WTC11 (cell line): ENCODE data around the gene ESRP2.

Experiments
- CREB1 ChIP-seq: sonication (generic); formaldehyde crosslinking; IDR thresholded peaks from 2 replicates; pipeline ENCODE4 v1.8.0; 2023; ENCODE audit warnings: mild to moderate bottlenecking, missing genetic modification reagents
- MYBL2 ChIP-seq: sonication (generic); formaldehyde crosslinking; IDR thresholded peaks from 2 replicates; pipeline ENCODE4 v1.8.1; 2023; ENCODE audit warnings: mild to moderate bottlenecking, moderate library complexity, missing genetic modification reagents
- NFYB ChIP-seq: sonication (generic); formaldehyde crosslinking; conservative IDR thresholded peaks from 2 replicates; pipeline ENCODE4 v1.8.0; 2022; ENCODE audit warnings: low read depth, missing genetic modification reagents
- SP1 ChIP-seq: sonication (generic); formaldehyde crosslinking; conservative IDR thresholded peaks from 2 replicates; pipeline ENCODE4 v1.8.1; 2022; ENCODE audit warnings: missing genetic modification reagents
- ZNF121 ChIP-seq: sonication (generic); formaldehyde crosslinking; IDR thresholded peaks from 2 replicates; pipeline ENCODE4 v1.8.0; 2023; ENCODE audit warnings: missing genetic modification reagents
- ZNF671 ChIP-seq: fragments of 250-450 bp; sonication (Bioruptor Pico); IDR thresholded peaks from 2 replicates; pipeline ENCODE4 v1.8.0; 2021; ENCODE audit warnings: mild to moderate bottlenecking
- TF ChIP-seq, protein P1 (sequence below): fragments of 200-600 bp; IDR thresholded peaks from 2 replicates; pipeline ENCODE4 v1.8.0; 2022; ENCODE audit warnings: antibody characterized with exemption
- TF ChIP-seq, protein P2 (sequence below): sonication (generic); formaldehyde crosslinking; IDR thresholded peaks from 2 replicates; pipeline ENCODE4 v1.8.0; 2022; ENCODE audit warnings: mild to moderate bottlenecking, missing genetic modification reagents
- TF ChIP-seq, protein P3 (sequence below): sonication (generic); formaldehyde crosslinking; IDR thresholded peaks from 2 replicates; pipeline ENCODE4 v1.8.1; 2022; ENCODE audit warnings: low read depth, mild to moderate bottlenecking, moderate library complexity, missing genetic modification reagents, borderline replicate concordance
- TF ChIP-seq, protein P4 (sequence below): sonication (generic); formaldehyde crosslinking; IDR thresholded peaks from 2 replicates; pipeline ENCODE4 v1.8.0; 2023; ENCODE audit warnings: mild to moderate bottlenecking, missing genetic modification reagents
- TF ChIP-seq, protein P5 (sequence below): sonication (generic); formaldehyde crosslinking; IDR thresholded peaks from 2 replicates; pipeline ENCODE4 v1.8.1; 2023; ENCODE audit warnings: mild to moderate bottlenecking, missing genetic modification reagents, moderate library complexity

DNA sequence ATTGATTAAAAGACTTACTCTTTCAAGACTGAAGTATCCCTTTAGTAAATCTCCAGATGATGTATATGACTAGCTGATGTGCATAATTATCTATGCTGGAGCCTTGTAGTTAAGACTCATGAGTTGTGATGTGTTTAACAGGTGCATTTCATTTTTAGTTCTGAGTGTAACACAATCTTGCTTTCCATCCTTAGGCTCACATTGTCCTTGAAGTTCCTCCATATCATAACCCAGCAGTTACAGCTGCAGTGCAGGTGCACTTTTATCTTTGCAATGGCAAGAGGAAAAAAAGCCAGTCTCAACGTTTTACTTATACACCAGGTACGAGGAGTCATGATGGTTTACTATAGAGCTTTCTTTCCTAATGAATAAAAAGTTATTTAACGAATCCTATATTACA, 52.9 kb downstream of the ESRP2 start:
- TF ChIP-seq, protein P1, sequence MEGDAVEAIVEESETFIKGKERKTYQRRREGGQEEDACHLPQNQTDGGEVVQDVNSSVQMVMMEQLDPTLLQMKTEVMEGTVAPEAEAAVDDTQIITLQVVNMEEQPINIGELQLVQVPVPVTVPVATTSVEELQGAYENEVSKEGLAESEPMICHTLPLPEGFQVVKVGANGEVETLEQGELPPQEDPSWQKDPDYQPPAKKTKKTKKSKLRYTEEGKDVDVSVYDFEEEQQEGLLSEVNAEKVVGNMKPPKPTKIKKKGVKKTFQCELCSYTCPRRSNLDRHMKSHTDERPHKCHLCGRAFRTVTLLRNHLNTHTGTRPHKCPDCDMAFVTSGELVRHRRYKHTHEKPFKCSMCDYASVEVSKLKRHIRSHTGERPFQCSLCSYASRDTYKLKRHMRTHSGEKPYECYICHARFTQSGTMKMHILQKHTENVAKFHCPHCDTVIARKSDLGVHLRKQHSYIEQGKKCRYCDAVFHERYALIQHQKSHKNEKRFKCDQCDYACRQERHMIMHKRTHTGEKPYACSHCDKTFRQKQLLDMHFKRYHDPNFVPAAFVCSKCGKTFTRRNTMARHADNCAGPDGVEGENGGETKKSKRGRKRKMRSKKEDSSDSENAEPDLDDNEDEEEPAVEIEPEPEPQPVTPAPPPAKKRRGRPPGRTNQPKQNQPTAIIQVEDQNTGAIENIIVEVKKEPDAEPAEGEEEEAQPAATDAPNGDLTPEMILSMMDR: no peak
- TF ChIP-seq, protein P2, sequence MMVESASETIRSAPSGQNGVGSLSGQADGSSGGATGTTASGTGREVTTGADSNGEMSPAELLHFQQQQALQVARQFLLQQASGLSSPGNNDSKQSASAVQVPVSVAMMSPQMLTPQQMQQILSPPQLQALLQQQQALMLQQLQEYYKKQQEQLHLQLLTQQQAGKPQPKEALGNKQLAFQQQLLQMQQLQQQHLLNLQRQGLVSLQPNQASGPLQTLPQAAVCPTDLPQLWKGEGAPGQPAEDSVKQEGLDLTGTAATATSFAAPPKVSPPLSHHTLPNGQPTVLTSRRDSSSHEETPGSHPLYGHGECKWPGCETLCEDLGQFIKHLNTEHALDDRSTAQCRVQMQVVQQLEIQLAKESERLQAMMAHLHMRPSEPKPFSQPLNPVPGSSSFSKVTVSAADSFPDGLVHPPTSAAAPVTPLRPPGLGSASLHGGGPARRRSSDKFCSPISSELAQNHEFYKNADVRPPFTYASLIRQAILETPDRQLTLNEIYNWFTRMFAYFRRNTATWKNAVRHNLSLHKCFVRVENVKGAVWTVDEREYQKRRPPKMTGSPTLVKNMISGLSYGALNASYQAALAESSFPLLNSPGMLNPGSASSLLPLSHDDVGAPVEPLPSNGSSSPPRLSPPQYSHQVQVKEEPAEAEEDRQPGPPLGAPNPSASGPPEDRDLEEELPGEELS (CRISPR knock-in tag): no peak
- TF ChIP-seq ZNF671 (CRISPR knock-in tag) (no peak), MYBL2 (CRISPR knock-in tag) (no peak), SP1 (CRISPR knock-in tag) (no peak), CREB1 (CRISPR knock-in tag) (no peak), NFYB (CRISPR knock-in tag) (no peak), ZNF121 (CRISPR knock-in tag) (no peak)
- TF ChIP-seq, protein P3, sequence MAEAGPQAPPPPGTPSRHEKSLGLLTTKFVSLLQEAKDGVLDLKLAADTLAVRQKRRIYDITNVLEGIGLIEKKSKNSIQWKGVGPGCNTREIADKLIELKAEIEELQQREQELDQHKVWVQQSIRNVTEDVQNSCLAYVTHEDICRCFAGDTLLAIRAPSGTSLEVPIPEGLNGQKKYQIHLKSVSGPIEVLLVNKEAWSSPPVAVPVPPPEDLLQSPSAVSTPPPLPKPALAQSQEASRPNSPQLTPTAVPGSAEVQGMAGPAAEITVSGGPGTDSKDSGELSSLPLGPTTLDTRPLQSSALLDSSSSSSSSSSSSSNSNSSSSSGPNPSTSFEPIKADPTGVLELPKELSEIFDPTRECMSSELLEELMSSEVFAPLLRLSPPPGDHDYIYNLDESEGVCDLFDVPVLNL: no peak
- TF ChIP-seq, protein P4, sequence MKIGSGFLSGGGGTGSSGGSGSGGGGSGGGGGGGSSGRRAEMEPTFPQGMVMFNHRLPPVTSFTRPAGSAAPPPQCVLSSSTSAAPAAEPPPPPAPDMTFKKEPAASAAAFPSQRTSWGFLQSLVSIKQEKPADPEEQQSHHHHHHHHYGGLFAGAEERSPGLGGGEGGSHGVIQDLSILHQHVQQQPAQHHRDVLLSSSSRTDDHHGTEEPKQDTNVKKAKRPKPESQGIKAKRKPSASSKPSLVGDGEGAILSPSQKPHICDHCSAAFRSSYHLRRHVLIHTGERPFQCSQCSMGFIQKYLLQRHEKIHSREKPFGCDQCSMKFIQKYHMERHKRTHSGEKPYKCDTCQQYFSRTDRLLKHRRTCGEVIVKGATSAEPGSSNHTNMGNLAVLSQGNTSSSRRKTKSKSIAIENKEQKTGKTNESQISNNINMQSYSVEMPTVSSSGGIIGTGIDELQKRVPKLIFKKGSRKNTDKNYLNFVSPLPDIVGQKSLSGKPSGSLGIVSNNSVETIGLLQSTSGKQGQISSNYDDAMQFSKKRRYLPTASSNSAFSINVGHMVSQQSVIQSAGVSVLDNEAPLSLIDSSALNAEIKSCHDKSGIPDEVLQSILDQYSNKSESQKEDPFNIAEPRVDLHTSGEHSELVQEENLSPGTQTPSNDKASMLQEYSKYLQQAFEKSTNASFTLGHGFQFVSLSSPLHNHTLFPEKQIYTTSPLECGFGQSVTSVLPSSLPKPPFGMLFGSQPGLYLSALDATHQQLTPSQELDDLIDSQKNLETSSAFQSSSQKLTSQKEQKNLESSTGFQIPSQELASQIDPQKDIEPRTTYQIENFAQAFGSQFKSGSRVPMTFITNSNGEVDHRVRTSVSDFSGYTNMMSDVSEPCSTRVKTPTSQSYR (CRISPR knock-in tag): no peak
- TF ChIP-seq, protein P5, sequence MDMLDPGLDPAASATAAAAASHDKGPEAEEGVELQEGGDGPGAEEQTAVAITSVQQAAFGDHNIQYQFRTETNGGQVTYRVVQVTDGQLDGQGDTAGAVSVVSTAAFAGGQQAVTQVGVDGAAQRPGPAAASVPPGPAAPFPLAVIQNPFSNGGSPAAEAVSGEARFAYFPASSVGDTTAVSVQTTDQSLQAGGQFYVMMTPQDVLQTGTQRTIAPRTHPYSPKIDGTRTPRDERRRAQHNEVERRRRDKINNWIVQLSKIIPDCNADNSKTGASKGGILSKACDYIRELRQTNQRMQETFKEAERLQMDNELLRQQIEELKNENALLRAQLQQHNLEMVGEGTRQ (CRISPR knock-in tag): no peak
